Dermis microvascular lymphatic vessel endothelial cell (primary cell): ENCODE data around the gene KCNAB2. TPM values are rescaled to one million over a fixed set of nuclear protein-coding genes. Genes with fewer than 3 reads are reported as not detected.
"Not testable (repeated sequence)": the region's sequence is repeated elsewhere in the genome, so short reads cannot be mapped to it uniquely, and the experiment has no call there.

Experiments
- DNase-seq, 2 donors: peaks; one replicate each; pipeline versions ENCODE4 v3.0.0 to v3.0.0-alpha.2; 2010; ENCODE audit warnings: low read depth in 2 of 2
- total RNA-seq: library from RNA; depleted of rRNA; stranded (reverse); fragments of >200 nt; gene quantifications from 2 replicates; pipeline ENCODE4 v1.2.1, GENCODE V29; 2014

The KCNAB2 gene
- total RNA-seq, 1 donor from 2014 or later, result 1.4 TPM

DNA sequence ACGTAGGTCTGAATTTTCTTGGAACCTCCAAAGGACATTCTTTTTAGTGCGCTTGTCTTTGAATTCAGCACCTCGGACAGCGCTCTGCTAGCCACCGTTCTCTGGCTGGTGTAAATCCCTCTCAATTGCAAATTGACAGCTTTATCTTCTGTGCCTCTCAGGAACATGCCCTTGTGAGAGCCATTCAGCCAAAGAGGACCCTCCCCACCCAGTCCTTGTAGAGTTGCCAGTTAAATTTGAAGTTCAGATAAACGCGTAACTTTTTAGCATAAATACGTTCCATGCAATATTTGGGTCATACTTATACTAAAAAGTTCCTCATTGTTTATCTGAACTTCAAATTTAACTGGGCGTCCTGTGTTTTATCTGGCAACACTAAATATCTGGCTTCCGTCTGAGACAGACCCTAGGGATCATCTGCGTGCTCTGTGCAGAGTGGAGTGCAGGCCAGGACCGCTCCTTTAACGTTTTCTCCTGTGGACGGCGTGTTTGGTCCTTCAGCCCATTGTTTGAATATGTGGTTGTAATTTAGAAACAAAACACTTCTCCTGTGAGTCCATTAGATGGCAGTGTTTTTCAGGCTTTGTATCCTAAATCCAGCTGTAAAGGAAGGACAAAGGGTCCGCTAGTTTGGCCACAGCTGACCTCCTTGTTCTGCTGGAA is 7.0 kb downstream of the KCNAB2 start:
- DNase-seq, result peak; percentile 60 to 73

GRCh38 chr1:6053206-6053546 is 7.5 kb downstream of the KCNAB2 start:
- no peak for DNase-seq

GRCh38 chr1:6054596-6054995 is 8.9 kb downstream of the KCNAB2 start:
- DNase-seq, result no peak

GRCh38 chr1:6056572-6056948 is 10.9 kb downstream of the KCNAB2 start:
- no peak for DNase-seq

- no peak for DNase-seq
Observed at GRCh38 chr1:6057170-6057845, 11.6 kb downstream of the KCNAB2 start.

DNA sequence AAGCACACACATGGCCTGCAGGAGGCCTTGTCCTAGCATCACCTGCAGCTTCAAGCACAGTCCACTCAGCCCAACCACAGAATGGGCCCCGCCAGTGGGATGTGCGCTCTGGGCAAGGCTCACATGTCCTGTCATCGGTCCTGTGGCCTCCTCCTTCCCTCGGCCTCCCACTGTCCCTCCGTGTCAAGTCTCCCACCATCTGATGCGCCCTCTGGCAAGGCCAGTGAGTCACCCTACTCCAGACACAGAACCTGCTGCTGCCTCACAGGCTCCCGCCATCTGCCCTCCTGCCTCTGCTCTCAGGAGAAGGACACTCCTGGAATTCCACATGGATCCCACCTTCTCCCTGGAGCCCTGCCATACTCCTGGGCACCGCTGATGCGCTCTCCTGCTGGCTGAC is 14.2 kb downstream of the KCNAB2 start:
- peak in 1 of 2 donors; percentile 14 for DNase-seq

DNA sequence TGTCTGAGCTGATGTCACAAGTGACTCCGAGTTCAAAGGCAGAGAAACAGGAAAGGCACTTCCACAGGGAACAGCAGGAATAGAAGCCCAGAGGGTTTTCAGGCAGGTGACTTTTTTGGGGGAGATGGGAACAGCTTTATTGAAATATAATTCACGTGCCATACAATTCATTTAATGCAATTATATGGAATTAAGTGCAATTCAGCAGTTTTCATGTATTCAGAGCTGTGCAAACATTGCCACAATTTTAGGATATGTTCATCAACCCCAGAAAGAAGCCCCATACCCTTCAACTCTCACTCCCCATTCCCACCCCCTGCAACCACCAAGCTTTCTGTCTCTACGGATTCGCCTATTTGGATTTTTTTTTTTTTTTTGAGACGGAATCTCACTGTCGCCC is 17.0 kb downstream of the KCNAB2 start:
- DNase-seq, result no peak

GRCh38 chr1:6063532-6064053 is 17.9 kb downstream of the KCNAB2 start:
- DNase-seq, result peak in 1 of 2 donors; percentile 16

DNA sequence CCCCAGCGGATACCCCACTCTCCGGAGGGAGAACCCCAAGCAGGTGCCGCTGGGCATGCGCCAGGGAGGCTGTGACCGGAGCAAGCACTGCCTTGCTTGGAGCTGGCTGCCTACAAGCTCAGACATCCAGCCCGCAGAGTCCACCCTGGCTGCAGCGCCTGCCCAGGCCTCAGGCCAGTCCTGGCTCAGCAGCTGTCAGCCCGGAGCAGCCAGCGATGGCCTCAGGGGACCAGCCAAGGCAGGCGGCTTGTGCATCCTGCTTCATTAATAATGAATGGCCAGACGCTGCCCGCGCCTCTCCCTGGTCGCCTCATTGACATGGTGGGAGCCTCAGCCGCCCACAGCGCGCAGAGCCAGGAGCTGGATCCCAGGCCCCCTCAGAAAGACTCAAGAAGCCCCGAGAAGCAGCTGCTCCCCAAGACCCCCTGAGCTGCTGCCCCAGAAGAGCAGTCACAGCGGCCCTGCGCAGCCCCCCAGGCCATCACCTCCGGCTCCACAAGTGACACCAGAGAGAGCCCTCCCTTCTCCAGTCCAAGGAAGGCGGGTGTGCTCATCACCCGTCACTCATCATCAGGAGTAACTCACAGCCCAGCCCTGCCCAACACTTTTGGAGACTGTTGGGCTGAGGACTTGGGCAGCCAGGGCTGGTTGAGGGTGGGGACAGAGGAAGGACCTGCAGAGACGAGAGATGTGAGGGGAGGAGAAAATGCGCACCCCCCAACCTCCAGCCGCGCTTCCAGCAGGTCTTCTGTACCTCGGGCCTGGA is 19.6 kb downstream of the KCNAB2 start:
- DNase-seq, result no peak

DNA sequence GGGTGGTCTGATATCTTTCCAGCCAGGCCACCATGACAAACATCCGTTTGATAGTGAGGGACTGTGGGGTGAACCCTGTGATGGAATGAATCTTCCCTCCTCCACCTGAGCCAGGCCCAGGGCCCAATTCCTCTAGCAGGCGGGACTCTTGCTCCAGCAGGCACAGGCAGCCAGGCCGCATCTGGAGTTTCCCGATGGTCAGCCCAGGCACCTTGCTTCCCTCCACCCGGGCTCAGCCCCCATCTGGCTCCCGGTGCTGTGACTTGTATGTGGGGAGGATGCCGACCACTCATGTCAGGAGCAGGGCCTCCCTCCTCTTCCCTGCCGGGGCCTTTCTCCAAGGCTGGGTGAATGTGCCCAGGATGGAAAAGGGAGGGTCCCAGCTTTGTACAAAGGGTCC is 21.0 kb downstream of the KCNAB2 start:
- DNase-seq, result no peak

- DNase-seq, result no peak
Observed at GRCh38 chr1:6068073-6068472, 22.4 kb downstream of the KCNAB2 start.

- no peak for DNase-seq
Observed at GRCh38 chr1:6068932-6069331, 23.2 kb downstream of the KCNAB2 start.

DNA sequence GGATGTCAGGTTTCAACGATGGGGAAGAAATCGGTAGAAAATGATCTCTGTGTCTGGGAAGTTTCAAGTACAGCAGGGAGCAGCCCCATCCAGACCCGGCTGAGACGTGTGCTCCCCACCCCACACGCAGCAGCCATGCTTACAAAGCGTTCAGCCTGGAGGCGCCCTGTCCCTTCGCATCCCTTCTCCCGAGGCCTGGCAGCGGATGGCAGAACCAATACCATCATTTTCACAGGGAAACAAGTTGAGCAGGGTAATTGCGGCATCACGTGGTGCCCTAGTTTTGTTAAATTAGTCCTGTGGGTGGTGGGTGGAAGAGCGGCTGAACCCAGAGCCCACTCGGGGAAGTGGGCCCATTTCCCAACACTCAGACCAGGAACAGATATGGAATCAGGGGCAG is 23.9 kb downstream of the KCNAB2 start:
- DNase-seq, result no peak

DNA sequence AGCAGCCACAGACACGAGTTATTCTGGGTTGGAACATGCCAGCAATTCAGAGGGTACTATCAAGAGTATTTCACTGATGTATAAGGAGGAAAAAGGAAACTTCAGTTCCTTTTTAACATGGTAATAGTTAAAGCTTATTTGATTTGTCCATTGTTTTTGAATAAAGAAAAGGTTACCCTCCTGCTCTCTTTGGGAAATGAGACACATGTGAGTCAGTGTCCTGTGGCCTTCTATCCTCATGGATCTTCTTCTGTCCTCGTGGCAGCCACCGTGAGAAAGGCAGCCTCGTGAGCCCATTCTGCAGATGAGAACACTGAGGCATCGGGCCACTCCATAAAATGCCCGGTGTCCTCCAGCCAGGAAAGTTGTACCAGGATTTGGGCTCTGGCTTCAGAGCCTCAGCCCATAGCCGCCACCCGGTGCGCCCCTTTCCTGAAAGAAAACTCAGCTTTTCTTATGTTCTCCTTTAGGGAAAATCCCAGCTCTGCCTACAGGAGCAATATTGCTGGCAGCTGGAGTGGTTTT is 24.8 kb downstream of the KCNAB2 start:
- DNase-seq, result peak in 1 of 2 donors; percentile 35

DNA sequence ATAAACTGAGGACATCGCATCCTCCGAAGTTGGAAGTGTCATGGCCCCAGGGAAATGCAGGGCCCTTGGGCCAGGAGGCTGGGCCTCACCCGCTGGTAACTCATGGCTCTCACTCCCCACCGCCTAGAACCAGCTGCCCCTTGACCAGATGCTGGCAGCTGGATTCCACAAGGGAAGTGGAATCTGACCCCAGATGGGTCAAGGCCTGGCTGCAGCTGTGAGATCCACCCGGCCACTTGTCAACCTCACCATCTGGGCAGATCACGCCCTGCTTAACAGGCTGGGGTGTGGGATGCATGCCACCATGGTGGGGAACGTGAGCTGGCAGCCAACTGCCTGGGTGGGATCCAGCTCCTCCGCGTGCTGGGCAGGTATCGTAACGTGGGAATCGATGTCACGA is 25.5 kb downstream of the KCNAB2 start:
- no peak for DNase-seq

- no peak for DNase-seq
Observed at GRCh38 chr1:6072774-6073479, 27.2 kb downstream of the KCNAB2 start.

GRCh38 chr1:6073480-6074053 is 27.9 kb downstream of the KCNAB2 start:
- no peak for DNase-seq

DNA sequence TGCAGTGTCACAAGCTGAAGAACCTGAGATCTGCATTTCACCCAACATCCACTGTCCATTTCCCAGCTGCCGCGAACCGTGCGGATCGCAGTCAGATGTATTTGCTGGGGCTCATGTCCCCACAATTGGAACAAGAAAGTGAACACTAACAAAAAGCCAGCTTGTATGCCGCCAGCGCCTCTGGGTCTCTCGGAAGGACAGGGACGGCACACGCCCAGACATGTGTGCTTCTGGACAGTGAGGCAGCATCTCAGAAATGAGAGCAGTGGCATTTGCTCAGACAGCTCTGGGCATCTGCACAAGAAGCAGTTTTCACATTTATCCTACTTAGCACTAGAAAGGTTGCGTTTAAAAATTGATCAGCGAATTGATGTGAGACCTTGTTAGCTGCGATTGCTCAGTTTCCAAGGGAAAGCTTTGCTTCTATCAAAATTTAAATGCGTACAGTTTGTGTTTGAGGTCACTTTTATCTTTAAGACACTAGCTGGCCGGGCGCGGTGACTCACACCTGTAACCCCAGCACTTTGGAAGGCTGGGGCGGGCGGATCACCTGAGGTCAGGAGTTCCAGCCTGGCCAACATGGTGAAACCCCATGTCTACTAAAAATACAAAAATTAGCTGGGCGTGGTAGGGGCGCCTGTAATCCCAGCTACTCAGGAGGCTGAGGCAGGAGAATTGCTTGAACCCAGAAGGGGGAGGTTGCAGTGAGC is 28.7 kb downstream of the KCNAB2 start:
- no peak for DNase-seq

DNA sequence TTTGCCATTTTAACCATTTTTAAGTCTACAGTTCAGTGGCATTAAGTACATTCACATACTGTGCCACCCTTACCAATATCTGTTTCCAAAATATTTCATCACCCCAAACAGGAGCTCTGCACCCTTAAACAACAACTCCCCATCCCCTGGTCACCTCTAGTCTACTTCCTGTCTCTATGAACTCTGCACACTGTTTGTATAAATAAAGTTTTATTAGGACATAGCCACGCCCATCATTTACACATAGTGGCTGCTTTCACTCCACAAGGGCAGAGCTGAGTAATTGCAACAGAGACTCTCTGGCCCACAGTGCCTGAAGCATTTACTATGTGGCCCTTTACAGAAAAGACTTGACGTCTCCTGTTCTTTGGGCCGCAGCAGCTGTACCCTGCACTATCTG is 30.1 kb downstream of the KCNAB2 start:
- no peak for DNase-seq

GRCh38 chr1:6077061-6077460 is 31.4 kb downstream of the KCNAB2 start:
- not testable (repeated sequence) for DNase-seq

- DNase-seq, result no peak
Observed at GRCh38 chr1:6077506-6077905, 31.8 kb downstream of the KCNAB2 start.
